RCC 7860 (cell line): ENCODE measurements around the gene ARHGAP27.
A peak's percentile ranks its signal among the peaks of the same experiment; 100 is the strongest.
"Not testable (repeated sequence)": the region's sequence is repeated elsewhere in the genome, so short reads cannot be mapped to it uniquely, and the experiment has no call there.

ENCODE experiments used
- DNase-seq: peaks from one replicate; pipeline ENCODE4 v3.0.0-alpha.2; 2015; ENCODE audit warnings: low spot score
- FAIRE-seq: peaks from 2 replicates; lab custom pipeline; 2012; peaks lifted over from hg19 to GRCh38; lab: Jason Lieb, UNC

The ARHGAP27 gene

GRCh38 chr17:45446872-45447625 lies 14.4 kb upstream of the ARHGAP27 start:
- not testable (repeated sequence) for DNase-seq, FAIRE-seq

GRCh38 chr17:45445901-45446743 lies 13.5 kb upstream of the ARHGAP27 start:
- peak; percentile 57 for DNase-seq
- peak; percentile 79 for FAIRE-seq

GRCh38 chr17:45444856-45445820 lies 12.5 kb upstream of the ARHGAP27 start:
- FAIRE-seq, DNase-seq: not testable (repeated sequence)

GRCh38 chr17:45444301-45444700 lies 11.6 kb upstream of the ARHGAP27 start:
- DNase-seq, FAIRE-seq: not testable (repeated sequence)

- FAIRE-seq = not testable (repeated sequence)
These were observed 10.9 kb upstream of the ARHGAP27 start for GRCh38 chr17:45443371-45444260.

GRCh38 chr17:45441526-45442310 lies 9.0 kb upstream of the ARHGAP27 start:
- no peak for DNase-seq
- no peak for FAIRE-seq

More at GRCh38 chr17:45443371-45444260, 10.9 kb upstream of the ARHGAP27 start:
- not testable (repeated sequence) for DNase-seq

- FAIRE-seq, DNase-seq: not testable (repeated sequence)
These were observed 8.3 kb upstream of the ARHGAP27 start for GRCh38 chr17:45440839-45441515.

- DNase-seq (no peak), FAIRE-seq (no peak)
These were observed 7.6 kb upstream of the ARHGAP27 start for GRCh38 chr17:45440161-45440778.

- FAIRE-seq (no peak), DNase-seq (no peak)
These were observed 6.4 kb upstream of the ARHGAP27 start for GRCh38 chr17:45438931-45439610.

GRCh38 chr17:45437465-45438283 lies 5.0 kb upstream of the ARHGAP27 start:
- DNase-seq = no peak
- FAIRE-seq = no peak

GRCh38 chr17:45436625-45437464 lies 4.2 kb upstream of the ARHGAP27 start:
- no peak for FAIRE-seq
- DNase-seq = no peak

GRCh38 chr17:45436161-45436560 lies 3.5 kb upstream of the ARHGAP27 start:
- no peak for FAIRE-seq
- DNase-seq = no peak

- FAIRE-seq (no peak), DNase-seq (no peak)
These were observed 2.8 kb upstream of the ARHGAP27 start for GRCh38 chr17:45435481-45435880.

- FAIRE-seq (no peak), DNase-seq (no peak)
These were observed 477 bp upstream of the ARHGAP27 start for GRCh38 chr17:45433159-45433535.

GRCh38 chr17:45431531-45432404 lies 902 bp downstream of the ARHGAP27 start:
- DNase-seq (peak; percentile 31), FAIRE-seq (no peak)
